T-helper 1 cell (primary cell): ENCODE data around the gene ADGRL2.

ENCODE experiments used
- DNase-seq, 5 donors: peaks; one replicate each; pipeline ENCODE4 v3.0.0-alpha.2; 2012 to 2020
- total RNA-seq, 4 donors: gene quantifications; one replicate each; lab custom pipeline; 2026; lab: John Stamatoyannopoulos, UW

The ADGRL2 gene
- 0 to 0.12 (median 0.04) reads per million in 4 donors for total RNA-seq

DNA sequence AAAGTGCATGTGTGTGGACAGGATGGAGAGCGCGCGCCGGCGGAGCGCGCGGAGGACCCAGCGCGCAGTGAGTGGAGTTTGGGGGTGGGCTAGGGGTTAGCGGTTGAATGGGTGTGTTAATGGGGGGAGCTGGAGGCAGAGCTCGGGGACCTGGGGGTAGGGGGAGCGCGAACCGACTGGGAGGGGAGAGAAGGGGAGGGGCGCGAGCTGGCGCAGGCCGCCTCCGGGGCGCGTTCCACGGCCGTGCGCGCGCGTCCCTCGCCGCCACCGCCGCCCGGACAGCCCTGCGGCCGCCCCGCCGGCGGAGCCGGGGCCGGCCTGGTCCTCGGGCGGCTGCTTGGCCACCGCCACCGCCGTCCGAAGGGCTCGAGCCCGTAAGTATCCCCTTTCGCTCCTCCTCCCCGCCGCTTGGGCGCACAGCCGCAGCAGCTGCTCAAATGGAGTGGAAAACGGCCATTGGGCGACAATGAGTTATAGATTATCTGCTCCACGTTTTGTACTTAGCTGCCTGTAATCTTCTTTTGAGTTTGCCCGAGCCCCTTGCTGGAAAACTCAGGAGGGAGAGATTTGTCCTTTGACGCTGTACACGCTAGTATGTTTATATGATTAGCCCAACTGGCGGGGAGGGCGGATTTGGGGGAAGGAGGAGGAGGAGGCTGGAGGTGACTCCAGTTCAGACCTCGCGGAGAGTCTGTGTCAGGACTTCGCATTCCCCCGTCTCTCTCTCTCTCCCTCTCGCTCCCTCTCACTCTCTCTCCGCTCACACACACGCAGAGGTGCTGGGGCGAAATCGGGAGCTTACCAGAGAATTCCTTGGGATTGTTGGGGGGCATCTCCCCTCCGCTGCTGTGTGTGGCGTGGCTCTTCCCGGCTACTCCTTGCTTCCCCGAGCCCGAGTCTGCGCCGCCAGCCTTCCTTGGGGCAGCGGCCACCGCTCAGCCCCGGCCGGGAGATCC, at the start of gene ADGRL2:
ADGRL2 (plus strand) TSS at position 240 of the 956 bp plus-strand sequence. CDS start 36,051 bp downstream, outside the sequence.
- DNase-seq, result no peak

DNA sequence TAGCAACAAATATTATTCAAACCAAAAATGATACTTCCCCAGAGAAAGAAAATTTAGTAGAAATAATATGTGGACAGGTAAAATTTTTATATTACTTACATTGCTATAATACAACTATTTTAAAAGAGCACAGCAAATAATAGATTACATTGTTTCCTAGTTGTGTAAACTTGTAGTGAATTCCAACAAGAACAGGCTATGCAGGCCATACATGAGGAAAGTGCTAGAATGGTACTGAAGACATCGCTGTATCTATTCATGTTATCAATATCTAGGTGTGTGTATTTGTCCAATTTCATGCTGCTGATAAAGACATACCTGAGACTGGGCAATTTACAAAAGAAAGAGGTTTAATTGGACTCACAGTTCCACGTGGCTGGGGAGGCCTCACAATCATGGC, 47.9 kb upstream of the ADGRL2 start:
- DNase-seq, result no peak

DNA sequence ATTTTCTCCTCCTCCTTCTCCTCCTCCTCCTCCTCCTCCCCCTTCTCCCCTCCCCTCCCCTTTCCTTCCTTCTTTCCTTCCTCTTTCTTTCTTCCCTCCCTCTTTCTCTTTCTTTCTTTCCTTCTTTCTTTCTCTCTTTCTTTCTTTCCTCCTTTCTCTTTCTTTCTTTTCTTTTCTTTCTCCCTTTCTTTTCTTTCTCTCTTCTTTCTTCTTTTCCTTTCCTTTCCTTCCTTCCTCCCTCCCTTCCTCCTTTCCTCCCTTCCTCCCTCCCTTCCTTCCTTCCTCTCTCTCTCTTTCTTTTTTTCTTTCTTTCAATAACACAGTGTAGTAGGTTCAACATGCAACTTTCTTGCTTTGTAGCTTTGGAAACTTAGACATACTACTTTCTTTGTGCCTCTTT, 46.3 kb upstream of the ADGRL2 start:
- DNase-seq, result no peak

DNA sequence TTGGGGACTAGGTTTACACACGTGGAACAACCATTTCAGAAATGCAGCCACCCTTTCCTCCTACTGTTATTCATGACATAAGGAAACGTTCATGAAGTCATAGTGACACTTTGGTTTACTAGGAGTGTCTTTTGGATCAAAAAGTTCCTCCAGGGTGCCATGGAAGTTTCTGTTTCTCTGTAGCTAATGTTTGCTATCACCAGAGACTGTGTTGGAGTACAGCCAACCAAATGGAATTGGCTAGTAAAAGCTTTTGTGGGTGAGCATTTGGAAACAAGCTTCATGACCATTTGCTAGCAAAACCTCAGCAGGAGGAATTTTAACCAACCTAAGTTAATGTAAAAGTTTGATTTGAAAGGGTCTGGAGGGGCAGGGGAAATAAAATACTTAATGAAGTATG, 43.9 kb upstream of the ADGRL2 start:
- no peak for DNase-seq

DNA sequence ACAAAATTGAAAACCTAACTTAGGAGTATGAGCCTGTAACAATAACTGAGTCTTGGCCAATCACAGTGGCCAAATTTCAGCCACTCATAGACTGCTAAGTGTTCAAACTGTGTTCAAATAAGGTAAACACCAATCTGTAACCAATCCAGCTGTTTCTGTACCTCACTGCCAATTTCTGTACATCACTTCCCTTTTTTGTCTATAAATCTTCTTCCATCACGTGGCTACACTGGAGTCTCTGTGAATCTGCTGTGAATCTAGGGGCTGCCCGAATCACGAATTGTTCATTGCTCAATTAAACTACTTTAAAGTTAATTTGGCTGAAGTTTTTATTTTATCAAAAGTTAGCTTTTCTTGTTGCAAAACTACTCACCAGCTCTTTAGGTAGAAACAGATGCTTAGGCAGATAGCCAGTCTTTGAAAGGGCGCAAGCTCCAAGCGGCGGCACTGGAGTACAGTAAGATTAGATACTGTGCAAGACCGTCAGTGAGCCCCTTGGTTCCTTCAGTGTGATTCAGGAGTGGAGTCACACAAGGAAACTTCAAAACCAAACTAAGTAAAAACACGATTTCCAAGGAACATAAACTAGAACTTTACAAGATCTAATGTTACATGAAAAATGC, 43.2 kb upstream of the ADGRL2 start:
- no peak for DNase-seq

DNA sequence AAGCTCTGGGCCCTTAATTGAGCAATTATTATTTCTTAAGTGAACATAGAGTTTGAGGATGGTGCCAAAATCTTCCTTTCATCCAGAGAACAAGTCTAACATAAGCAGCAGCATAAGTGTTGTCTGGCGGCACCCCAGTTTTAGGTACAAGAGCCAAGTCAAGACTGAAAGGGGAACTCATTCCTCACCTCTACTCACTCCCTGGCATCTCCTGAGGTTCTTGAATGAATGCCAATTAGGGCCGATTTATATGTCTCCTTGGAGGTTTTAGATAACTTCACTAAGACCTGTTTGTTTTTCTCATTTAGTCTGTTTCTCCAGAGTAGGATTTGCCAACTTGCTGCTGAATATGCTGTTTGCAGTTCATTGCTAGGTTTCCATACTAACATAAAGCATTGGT, 42.6 kb upstream of the ADGRL2 start:
- no peak for DNase-seq

DNA sequence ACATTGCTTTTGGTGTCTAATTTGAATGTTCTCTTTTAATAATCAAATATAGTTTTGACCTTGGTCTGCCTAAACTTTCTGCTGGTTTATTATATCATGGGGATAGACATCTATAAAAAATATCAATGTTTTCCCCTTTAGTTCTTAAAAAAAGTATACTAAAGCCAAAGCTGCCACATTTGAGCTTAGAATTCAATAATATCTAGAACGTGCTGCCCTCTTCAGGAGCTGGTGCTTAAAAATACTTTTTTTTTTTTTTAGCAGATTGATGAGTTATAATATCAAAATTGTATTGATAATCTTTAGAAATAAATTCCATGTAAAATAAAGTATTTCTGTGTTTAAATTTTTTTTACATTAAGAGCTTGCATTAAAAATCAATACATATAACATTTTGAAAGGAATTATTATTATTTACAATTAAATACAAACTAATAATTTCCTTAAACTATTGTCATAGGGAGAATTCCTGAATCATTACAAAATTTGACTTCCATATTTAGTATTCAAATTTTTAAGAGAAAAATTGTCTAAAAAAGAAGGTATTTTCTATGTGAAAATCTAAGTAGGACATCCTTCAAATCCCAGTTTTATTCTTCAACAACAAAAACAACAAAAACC, 40.1 kb upstream of the ADGRL2 start:
- DNase-seq, result no peak

DNA sequence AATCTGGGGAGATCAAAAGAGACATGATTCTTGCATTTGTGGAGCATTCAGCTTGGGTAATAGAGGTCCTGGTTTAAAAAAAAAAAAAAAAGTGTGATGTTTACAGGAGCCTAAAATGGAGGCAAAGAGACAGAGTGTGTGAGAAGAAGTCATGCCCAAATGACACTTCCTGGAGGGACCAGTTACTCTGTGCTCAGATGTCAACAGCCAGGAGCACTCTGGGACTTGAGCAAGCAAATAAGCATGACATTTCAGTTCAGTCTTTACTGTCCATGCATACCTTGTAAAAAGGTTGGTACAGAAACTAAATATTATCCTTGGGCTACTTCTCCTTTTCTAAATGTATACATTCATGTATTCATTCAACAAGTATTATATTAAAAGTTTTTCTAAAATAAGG, 25.2 kb upstream of the ADGRL2 start:
- no peak for DNase-seq

DNA sequence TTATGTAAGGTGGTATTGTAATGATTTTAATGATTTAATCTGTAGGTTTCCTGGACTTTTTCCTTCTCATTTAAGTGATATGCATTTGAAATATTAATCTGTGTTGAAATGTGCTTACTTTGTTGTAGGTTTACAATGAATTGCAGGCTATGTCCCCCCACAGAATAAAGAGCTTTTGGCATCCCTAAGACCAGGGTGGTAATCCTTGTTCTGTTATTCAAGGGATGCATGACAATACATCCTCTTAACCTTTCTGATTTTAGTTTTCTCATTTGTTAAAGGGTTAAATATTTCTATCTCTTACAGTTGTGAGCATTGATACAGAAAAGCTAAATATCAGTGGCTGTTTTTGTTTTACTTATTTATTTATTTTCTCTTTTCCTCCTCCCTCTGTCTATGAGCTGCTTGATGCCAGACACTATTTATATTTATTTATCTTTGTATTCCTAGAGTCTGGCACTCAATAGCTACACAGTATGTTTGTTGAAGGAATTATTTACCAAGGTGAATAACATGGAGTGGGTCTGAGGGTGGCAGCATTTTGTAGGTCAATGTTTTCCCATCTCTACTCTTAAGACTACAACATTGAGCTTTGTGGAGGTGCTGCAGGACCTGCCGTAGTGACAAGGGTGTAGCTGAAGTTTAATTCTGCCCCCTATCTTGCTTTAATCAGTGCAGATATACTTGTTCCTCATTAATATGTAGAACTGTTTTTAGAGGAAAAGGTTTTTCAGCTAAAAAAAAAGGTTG, 19.9 kb upstream of the ADGRL2 start:
- DNase-seq, result no peak

DNA sequence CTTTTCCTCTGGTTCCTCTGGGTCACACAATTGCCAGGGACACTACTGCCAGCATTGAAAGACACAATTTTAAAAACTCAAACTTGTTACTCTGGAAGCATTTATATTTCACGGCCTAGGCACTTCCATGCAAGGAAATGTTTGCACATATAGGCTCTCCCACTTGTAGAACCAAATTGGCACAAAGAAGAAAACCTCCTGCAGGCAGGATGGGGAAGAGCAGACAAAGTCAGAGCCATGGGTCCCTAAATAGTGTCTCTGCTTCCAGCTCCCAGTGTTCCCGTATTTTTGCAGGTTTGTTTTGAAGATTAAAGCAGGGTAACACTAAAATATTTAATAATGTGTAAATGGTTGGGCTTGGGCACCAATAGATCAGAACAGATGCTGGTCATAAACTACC, 19.0 kb upstream of the ADGRL2 start:
- DNase-seq, result no peak

DNA sequence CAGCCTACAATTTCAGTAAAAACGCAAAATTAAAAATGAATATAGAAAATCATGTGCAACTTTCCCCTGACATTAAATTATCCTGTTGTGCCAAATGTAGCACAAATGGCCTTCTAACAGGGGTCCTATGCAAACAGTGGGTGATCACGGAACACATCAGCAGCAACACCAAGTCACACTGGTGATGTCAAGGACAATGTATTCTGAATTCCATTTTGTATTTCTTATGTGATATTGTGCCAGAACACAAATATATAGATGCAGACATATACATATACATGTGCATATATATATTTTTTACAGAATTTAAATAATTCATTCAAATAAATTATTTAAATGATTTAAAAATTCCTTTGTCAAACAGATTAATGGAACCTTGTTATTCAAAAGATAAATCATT, 8.6 kb upstream of the ADGRL2 start:
- no peak for DNase-seq

DNA sequence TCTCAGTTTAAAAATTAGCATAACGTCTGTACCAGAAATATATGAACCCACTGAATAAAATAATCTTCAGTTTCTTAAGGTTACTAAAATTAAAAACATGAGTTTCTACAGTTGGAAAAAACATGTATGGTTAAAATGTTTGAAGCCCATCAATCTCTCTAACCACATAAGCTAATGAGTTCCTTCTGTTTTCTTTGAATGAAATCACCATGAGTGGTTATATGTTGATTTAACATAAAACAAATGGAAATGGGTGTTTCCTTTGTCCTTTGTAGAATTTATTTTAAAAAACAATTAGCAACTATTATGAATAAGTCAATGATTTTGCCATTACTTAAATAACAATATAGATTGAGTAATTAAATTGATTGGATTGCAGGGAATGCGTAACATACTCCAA, 3.0 kb upstream of the ADGRL2 start:
- no peak for DNase-seq

DNA sequence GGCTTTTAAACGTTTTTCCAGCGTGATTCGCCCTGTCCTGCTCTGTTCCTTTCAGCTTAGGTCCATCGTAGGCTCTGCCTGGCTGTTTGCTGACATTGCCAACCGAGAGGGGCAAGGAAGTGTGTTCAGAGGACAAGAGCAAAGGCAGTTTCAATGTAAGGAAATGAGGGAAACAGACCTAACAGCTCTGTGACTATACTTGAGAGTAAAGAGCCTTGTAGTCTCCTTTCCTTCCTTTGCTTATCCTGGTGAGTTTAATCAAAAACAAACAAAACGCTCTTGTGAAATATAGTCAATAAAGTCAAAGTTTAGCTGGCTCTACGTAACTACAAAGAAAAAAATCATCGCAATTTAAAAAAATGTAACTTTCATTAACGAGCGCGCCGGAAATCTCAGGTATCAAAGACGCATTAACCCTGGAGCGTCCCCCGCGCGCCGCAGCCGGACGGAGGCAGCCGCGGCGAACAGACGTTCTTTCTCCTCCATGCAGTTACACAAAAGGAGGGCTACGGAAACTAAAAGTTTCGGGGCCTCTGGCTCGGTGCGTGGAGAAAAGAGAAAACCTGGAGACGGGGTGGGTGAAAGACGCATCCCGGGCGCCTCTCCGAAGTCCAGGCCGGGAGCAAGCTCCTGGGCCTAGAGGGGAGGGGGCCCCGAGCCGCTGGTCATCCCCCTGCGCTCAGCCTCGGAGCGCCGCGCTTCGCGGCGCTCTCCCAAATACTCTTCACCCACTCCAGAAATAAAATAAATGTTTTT, 617 bp upstream of the ADGRL2 start:
- DNase-seq, result no peak

DNA sequence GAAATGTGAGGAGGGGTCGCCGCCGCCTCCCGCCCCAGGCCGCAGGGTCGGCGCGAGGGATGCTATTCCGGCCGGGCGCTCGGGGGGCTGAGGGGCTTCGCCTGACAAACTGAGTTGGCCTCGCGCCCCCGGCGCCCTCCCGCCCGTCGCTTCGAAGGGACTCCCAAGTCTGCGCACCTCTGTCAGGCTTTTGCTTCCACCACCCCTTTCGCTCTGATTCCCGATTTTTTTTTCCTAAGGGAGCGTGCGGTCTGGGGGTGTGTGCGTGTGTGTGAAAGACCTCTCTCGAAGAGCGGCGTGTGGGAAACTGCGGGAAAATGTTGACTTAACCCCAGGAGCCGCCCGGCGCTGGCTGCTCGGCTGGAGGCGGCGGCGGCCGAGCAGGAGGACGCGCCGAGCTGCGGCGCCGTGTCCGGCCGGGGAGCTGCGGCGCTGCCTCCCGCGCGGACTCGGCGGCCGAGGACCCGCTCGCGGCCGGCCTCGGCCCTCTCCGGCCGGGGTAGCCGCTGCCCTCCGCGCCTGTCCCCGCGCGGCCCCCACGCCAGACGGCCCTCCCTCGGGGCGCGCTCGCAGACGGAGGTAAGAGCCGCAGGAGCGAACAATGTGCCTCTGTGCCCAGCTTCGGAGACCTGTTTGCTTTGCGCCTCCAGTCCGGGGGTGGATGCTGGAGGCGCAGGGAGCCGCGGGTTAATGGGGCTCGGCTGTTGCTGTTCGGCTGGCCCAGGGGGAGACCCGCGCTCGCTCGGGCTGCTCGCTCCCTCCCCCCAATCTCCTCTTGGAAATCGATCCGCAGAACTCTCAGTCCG, 1.1 kb downstream of the ADGRL2 start:
- DNase-seq, result no peak

DNA sequence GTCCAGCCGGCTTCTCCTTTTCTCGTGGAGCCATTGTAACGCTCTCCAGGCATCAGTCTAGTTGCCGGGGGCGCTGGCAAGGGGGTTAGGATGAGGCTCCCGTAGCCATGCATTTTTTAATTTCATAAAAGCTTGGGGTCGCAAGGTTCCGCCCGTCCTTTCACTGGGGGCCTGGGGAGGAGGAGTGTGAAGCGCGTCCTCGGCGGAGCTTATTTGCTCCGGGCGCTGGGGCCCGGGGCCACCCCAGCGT, 1.6 kb downstream of the ADGRL2 start:
- DNase-seq, result no peak

DNA sequence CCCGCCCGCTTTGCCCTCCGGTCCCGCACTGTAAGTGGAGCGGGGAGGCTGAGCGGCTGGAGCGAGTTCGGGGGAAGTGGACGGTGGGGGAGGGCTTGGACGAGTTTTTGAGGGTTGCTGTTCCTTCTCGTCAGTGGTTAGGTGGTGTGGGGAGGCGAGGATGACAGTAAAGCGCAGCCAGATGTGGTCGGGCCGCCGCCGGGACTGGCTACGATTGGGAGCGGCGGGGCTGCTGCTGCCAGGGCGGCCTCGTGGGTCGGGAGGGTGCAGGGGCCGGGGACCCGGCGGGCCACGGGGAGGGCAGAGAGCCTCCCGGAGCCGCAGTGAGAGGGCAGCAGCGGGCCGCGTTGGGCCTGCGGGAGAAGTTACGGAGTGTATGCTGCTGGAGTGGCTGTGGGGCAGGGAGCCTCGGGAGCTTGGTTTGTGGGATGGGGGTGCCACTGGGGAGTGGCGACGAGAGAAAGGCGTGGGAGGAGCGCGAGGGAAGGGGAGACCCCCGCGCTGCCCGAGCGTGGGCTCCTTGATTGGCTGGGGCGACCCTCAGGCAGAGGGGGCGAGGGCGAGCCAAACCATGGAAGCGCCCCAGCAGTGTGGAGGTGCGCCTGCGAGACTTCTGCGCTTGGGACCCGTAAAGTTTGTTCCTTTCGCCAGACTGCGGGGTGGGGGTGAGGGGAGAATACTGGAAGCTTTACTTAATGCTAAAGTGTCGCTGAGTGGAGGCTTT, 2.1 kb downstream of the ADGRL2 start:
- no peak for DNase-seq

DNA sequence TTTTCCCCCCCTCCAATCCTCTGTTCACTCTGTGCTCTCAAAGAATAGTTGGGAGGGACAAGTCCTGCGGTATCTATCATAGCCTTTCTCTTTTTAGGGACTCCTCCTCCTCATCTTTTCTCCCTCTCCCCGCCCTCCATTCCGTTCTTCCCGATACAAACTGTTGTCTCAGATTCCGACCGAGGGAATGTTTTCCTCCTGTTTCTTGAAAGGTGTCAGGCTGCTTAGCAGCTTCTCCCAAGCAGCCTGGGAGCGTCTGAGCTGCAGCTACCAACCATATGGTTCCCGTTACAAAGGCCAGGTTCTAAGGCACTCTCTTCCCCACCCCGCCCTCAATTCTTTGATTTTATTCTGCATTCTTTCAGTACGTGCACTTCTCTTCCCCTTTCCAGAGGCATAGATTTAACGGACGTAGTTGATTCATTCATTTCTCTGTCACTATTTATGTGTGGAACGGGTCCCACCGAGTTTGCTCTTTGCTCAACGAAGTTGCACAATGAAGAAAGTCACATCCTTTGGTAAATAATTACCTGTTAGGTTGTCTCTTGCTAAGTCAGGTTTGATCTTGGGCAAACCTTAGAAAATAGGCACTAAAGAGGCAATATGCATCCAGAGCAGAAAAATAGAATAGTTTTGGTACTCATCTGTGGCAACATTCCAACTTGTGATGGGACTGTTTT, 2.8 kb downstream of the ADGRL2 start:
- DNase-seq, result no peak

DNA sequence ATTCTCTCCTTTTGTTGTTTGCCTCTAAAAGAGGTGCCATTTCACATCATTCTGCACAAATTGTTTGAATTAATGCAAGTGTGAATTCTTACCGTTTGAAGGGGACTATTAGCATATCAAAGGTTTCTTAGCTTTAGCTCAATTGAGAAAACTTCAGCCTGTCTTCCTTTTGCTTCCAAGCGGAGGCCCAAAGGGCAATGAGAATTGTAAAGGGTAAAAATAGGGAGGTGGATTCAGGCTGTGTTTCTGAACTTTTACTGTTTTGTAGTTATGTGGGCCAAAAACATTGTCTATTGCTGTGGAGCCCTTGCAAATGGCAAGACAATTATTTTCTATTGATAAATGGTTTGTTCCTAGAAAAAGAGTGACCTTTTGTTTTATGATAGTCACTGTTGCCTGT, 3.6 kb downstream of the ADGRL2 start:
- no peak for DNase-seq

DNA sequence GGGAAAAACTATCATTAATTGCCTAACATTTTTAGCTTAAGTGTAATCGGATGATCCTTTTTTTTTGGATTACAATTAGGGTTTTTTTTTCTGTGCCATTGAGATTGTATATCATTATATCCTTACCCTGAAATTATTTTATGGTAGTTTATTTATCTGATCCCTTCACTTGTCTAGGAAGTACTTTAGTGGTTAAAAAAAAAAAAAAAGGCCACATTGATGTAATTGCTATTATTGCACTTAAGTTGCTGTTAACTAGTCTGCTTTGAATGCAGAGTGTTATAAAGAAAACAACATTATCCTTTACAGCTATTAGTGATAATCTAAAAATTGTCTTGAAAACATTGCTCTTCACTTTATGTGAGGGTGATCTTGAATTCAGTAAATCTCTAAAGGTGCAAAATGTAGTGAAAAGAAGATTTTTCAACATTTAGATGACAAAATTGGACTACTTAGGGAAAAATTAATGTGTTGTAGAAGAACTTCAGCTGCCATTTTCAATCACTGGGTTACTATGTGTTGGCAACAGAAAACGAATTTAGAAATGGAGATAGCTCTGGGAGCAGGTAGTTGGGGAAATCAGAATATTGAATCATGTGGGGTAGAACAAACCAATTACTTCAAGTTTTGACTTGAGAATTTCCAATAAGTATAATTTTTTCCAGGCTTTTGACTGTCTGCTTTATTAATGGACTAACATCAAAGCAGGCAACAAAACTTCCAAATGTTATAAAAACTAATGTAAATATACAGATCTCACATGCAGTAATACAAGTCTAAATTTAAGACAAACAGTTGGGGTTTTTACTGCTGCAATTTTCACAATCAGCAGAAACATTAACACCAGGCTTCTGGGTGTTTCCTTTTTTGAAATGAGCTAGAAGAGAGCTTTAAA, 5.0 kb downstream of the ADGRL2 start:
- DNase-seq, result no peak
